K562 (cell line): ENCODE data around the gene NRROS. TPM values are rescaled to one million over a fixed set of nuclear protein-coding genes. Genes with fewer than 3 reads are reported as not detected.

ENCODE experiments used
- ARID4B ChIP-seq: sonication (generic); formaldehyde crosslinking; IDR thresholded peaks from 2 replicates; pipeline ENCODE4 v1.8.0; 2022; ENCODE audit warnings: mild to moderate bottlenecking, missing genetic modification reagents
- BDP1 ChIP-seq: IDR thresholded peaks from 3 replicates; pipeline ENCODE4 v1.6.1; 2011; ENCODE audit not compliant: insufficient read length, insufficient read depth
- BRF2 ChIP-seq: IDR thresholded peaks from 3 replicates; pipeline ENCODE4 v1.6.1; 2011; ENCODE audit warnings: borderline replicate concordance, mild to moderate bottlenecking; ENCODE audit not compliant: insufficient read length, insufficient read depth
- CBX1 ChIP-seq: sonication (generic); IDR thresholded peaks from 2 replicates; pipeline ENCODE4 v1.6.1; 2016; ENCODE audit warnings: antibody characterized with exemption, low read depth, mild to moderate bottlenecking
- DACH1 ChIP-seq: fragments of 450-650 bp; IDR thresholded peaks from 2 replicates; pipeline ENCODE4 v1.6.1; 2018; ENCODE audit not compliant: partially characterized antibody
- GTF2E2 ChIP-seq: fragments of 200-800 bp; sonication (Bioruptor generic); IDR thresholded peaks from 2 replicates; pipeline ENCODE4 v1.6.1; 2016; ENCODE audit warnings: missing genetic modification characterization, missing compliant biosample characterization
- MTA3 ChIP-seq: fragments of 450-650 bp; formaldehyde crosslinking; IDR thresholded peaks from 2 replicates; pipeline ENCODE4 v1.6.1; 2017; ENCODE audit warnings: mild to moderate bottlenecking, borderline replicate concordance
- NKRF ChIP-seq: fragments of 450-650 bp; IDR thresholded peaks from 2 replicates; pipeline ENCODE4 v1.6.1; 2016; ENCODE audit warnings: borderline replicate concordance
- PATZ1 ChIP-seq: fragments of 250-450 bp; sonication (Bioruptor Pico); IDR thresholded peaks from 2 replicates; pipeline ENCODE4 v1.5.0; 2020; ENCODE audit warnings: mild to moderate bottlenecking, borderline replicate concordance
- PHF20 ChIP-seq: fragments of 450-650 bp; IDR thresholded peaks from 2 replicates; pipeline ENCODE4 v1.6.1; 2018; ENCODE audit not compliant: partially characterized antibody
- RBM25 ChIP-seq: fragments of 200-400 bp; formaldehyde crosslinking; IDR thresholded peaks from 2 replicates; pipeline ENCODE4 v1.6.1; 2018; ENCODE audit warnings: low read length, low read depth, moderate library complexity; ENCODE audit not compliant: severe bottlenecking
- SAP30 ChIP-seq: fragments of 200-600 bp; sonication (generic); IDR thresholded peaks from 2 replicates; pipeline ENCODE4 v1.6.1; 2012; ENCODE audit warnings: borderline replicate concordance, low read depth, mild to moderate bottlenecking, moderate library complexity, low read length, control low read depth, inconsistent platforms; ENCODE audit not compliant: insufficient read depth, poor library complexity, severe bottlenecking
- TFAP4 ChIP-seq: sonication (generic); formaldehyde crosslinking; IDR thresholded peaks from 2 replicates; pipeline ENCODE4 v1.8.0; 2022; ENCODE audit warnings: missing genetic modification reagents, mild to moderate bottlenecking, moderate library complexity, borderline replicate concordance
- ZNF197 ChIP-seq: fragments of 200-800 bp; sonication (Bioruptor generic); IDR thresholded peaks from 2 replicates; pipeline ENCODE4 v1.6.1; 2016; ENCODE audit warnings: low read depth, missing genetic modification characterization, missing compliant biosample characterization
- ZNF232 ChIP-seq: sonication (generic); formaldehyde crosslinking; IDR thresholded peaks from 2 replicates; pipeline ENCODE4 v1.8.0; 2022; ENCODE audit warnings: mild to moderate bottlenecking, missing genetic modification reagents
- polyA plus RNA-seq, 8 experiments: library from polyadenylated mRNA; depleted of rRNA in 4 of 8; stranded (reverse) in 5 of 8; unstranded in 3 of 8; fragments of >200 nt; fragmentation: Nextera tagmentation in 2 of 8; fragmentation: Illumina TruSeq in 1 of 8; extraction: Ambion mirVana in 2 of 8; extraction: Trizol in 1 of 8; gene quantifications; 2 replicates each; pipeline versions ENCODE4 v1.2.1 to v1.2.3, GENCODE V29; 2011 to 2014; ENCODE audit warnings: inconsistent platforms in 1 of 8, missing spikeins in 1 of 8
- total RNA-seq, 7 experiments: library from RNA; depleted of rRNA in 6 of 7; stranded (reverse); fragments of >200 nt in 6 of 7; fragmentation: Illumina TruSeq in 2 of 7; extraction: Trizol in 2 of 7; gene quantifications; 2 replicates each; pipeline versions ENCODE4 v1.2.1 to v1.2.3, GENCODE V29; 2011 to 2021; ENCODE audit warnings: low replicate concordance in 1 of 7

The NRROS gene
- total and polyA plus RNA-seq, 9 of the 15 experiments (the other 6 are each of a cell fraction or from before 2014, with no cell fraction given), result 0.34 to 13.8 (median 3.8) TPM

GRCh38 chr3:196639483-196640296, at the start of gene NRROS (continued):
- TF ChIP-seq BRF2, result no peak
- TF ChIP-seq PATZ1, result no peak
- TF ChIP-seq ARID4B (CRISPR knock-in tag), result peak; percentile 52; the same call in 1 of the 2 replicates
- peak; percentile 81 for TF ChIP-seq TFAP4 (CRISPR knock-in tag)
- peak; percentile 2; the same call in 1 of the 2 replicates for TF ChIP-seq ZNF232
- no peak for TF ChIP-seq BDP1
- TF ChIP-seq SAP30, result no peak
- no peak for TF ChIP-seq NKRF
- peak; percentile 77 for TF ChIP-seq PHF20
- TF ChIP-seq MTA3, result no peak; the same call in 1 of the 2 replicates
- peak; percentile 30; the same call in 1 of the 2 replicates for TF ChIP-seq ZNF197 (CRISPR knock-in tag)
- peak; percentile 25 for TF ChIP-seq DACH1
- peak; percentile 98 for TF ChIP-seq CBX1
- TF ChIP-seq GTF2E2 (tag), result peak; percentile 86
- peak; percentile 99 for TF ChIP-seq RBM25
